ENCODE results near the gene MUS81. TPM values are rescaled to one million over a fixed set of nuclear protein-coding genes. Genes with fewer than 3 reads are reported as not detected.

The MUS81 gene
- total RNA-seq, 2 donors from 2014 or later = 64.3 to 68.6 TPM

DNA sequence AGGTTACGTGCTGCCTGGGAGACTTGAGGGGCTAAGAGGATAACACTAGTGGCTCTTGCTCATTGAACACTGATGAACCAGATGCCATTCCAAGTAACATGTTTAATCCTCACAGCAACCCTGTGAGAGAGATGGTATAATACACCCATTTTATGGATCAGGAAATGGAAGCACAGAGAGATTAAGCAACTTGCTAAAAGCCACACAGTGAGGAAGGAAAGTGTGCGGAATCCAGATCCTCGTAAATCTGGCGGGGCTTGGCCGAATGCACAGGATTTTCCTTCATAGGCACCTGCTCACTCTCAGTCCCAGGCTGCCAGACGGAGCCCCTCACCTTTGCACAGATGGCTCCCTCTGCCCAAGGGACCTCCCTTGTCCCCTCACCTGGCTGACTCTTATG is 47.6 kb downstream of the MUS81 start:
- H3K27ac ChIP-seq = no peak overlapping the region
- H3K4me3 ChIP-seq = no peak overlapping the region
- no peak for TF ChIP-seq POLR2A (IDR thresholded peaks at IDR 0.05)
- TF ChIP-seq POLR2AphosphoS5 (IDR thresholded peaks at IDR 0.05) = no peak
- TF ChIP-seq, protein P1, sequence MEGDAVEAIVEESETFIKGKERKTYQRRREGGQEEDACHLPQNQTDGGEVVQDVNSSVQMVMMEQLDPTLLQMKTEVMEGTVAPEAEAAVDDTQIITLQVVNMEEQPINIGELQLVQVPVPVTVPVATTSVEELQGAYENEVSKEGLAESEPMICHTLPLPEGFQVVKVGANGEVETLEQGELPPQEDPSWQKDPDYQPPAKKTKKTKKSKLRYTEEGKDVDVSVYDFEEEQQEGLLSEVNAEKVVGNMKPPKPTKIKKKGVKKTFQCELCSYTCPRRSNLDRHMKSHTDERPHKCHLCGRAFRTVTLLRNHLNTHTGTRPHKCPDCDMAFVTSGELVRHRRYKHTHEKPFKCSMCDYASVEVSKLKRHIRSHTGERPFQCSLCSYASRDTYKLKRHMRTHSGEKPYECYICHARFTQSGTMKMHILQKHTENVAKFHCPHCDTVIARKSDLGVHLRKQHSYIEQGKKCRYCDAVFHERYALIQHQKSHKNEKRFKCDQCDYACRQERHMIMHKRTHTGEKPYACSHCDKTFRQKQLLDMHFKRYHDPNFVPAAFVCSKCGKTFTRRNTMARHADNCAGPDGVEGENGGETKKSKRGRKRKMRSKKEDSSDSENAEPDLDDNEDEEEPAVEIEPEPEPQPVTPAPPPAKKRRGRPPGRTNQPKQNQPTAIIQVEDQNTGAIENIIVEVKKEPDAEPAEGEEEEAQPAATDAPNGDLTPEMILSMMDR (IDR thresholded peaks at IDR 0.05) = no peak
- 57% methylated on average over 6 of the region's 6 CpGs for WGBS
- H3K36me3 ChIP-seq = no peaks in the 10 kb centered on the region
- intact Hi-C loops (cut with DNase I) = no loop called here
- DNase-seq (ENCODE audit: low spot score) = no peak
- H3K4me1 ChIP-seq (replicated peaks) = no peaks in the 10 kb centered on the region
- no peaks in the 10 kb centered on the region for H3K27me3 ChIP-seq (replicated peaks; ENCODE audit: insufficient read depth)
- no peaks in the 10 kb centered on the region for H3K9me3 ChIP-seq

DNA sequence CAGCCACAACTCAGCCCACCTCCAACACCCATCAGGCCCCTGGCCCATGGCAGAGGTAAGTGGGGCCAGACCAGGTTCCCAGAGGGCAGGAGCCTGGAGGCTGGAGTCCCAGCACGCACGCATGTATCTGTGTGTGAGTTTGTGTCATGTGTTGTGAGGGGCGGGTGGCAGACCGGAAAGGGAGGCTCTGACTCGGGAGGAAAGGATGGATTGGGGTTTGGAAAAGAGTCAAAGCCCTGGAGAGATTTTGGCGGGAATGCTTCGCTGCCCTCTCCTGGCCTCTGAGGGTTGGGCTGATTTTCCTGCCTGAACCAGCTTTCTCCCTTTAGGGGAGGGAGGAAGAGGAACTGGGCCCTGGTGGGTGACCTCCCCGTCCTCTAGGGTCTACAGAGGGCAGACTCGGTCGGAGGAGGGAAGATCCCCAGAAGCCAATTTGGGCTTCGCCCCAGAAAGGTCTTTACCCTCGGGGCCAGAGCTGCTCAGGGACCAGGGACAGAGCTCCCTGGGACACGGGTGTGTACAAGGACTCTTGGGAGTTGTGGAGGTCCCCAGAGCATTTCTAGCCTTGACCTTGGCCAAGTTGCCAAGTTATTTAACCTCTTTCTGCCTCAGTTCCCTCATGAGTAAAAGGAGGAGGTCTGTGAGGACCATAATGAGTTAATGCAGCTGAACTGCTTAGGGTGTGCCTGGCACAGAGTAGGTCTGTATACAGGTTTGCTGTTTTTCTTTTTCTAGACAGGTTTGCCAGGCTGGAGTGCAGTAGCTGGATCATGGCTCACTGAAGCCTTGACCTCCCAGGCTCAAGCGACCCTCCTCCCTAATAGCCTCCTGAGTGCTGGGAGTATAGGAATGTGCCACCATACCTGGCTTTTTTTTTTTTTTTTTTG is 51.7 kb downstream of the MUS81 start:
- TF ChIP-seq, protein P1 (IDR thresholded peaks at IDR 0.05) = peak in 1 of 4 experiments; percentile 21
- no peak for TF ChIP-seq POLR2A (IDR thresholded peaks at IDR 0.05)
- DNase-seq (ENCODE audit: low spot score) = no peak
- intact Hi-C loops (cut with DNase I) = loop anchor here (10.0 kb wide), 1 partner anchor 353 kb away; the partner anchor contains the start of gene RAB1B
- H3K27ac ChIP-seq = no peak overlapping the region
- peaks cover 6% of the 10 kb centered on the region for H3K4me1 ChIP-seq (replicated peaks)
- H3K9me3 ChIP-seq = no peaks in the 10 kb centered on the region
- H3K27me3 ChIP-seq (replicated peaks; ENCODE audit: insufficient read depth) = no peaks in the 10 kb centered on the region
- H3K36me3 ChIP-seq = no peaks in the 10 kb centered on the region
- H3K4me3 ChIP-seq = no peak overlapping the region
- WGBS = 18% methylated on average over 14 of the region's 14 CpGs

DNA sequence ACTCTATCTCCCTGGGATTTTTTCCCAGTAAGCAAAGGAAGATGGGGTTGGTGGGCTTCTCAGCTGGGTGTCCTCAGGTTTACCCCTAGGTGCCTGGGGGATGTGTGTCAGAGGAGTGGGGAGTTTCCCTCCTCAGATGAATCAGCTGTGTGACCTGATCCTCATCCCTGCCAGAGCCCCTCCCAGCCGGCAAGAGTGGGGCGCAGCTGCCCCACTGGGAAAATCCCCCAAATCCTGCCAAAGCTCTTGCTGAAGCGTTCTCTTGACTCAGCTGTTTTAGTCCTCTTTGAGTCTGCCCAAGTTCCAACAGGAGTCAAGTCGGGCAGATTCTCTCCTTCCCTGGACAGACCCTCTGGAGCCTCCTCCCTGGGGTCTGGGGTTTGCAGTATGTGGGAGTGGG is 52.6 kb downstream of the MUS81 start:
- no peaks in the 10 kb centered on the region for H3K36me3 ChIP-seq
- no peak overlapping the region for H3K4me3 ChIP-seq
- TF ChIP-seq POLR2AphosphoS5 (IDR thresholded peaks at IDR 0.05) = no peak
- TF ChIP-seq, protein P1 (IDR thresholded peaks at IDR 0.05) = no peak
- no peak for TF ChIP-seq POLR2A (IDR thresholded peaks at IDR 0.05)
- intact Hi-C loops (cut with DNase I) = loop anchor here (10.0 kb wide), 1 partner anchor 352 kb away; the partner anchor contains the start of gene RAB1B
- 43% methylated on average over 4 of the region's 4 CpGs for WGBS
- no peak for DNase-seq (ENCODE audit: low spot score)
- H3K4me1 ChIP-seq (replicated peaks) = peaks cover 15% of the 10 kb centered on the region
- no peak overlapping the region for H3K27ac ChIP-seq
- no peaks in the 10 kb centered on the region for H3K9me3 ChIP-seq
- H3K27me3 ChIP-seq (replicated peaks; ENCODE audit: insufficient read depth) = no peaks in the 10 kb centered on the region

DNA sequence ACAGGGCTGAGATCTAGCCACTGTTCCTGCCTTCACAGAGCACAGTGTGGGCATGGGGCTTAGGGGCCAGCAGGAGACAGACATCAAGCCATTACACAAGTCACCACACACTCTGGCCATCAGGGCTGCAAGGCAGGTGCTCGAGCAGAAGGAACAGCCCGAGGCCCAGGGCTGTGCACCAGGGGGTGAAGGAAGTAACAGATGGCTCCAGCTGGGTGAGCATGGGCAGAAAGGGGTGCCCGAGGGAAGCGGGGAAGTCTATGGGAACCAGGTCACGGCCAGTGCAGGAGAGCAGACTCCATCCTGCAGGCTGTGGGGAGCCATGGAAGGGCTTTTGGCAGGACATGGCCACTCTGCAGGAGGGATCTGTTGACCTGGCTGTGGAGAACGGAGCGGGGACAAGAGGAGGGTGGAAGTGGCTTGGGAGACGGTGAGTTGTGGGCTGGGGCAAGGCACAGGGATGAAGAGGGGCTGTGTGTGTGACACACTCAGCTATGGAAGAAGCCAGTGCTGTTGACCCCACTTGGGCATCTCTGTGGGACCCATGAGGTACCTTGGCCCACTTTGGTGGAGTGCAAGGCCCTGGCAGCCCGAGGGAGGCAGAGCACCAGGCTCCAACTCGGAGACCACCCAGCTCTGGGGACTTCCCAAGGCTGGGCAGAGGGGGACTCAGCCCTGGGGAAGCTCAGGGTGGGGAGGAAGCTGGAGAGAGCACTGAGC is 55.0 kb downstream of the MUS81 start:
- TF ChIP-seq POLR2A (IDR thresholded peaks at IDR 0.05) (no peak), POLR2AphosphoS5 (IDR thresholded peaks at IDR 0.05) (no peak)
- TF ChIP-seq, protein P1 (IDR thresholded peaks at IDR 0.05) = no peak
- H3K36me3 ChIP-seq = no peaks in the 10 kb centered on the region
- H3K27ac ChIP-seq = peak overlapping the region; percentile 51 to 75
- intact Hi-C loops (cut with DNase I) = loop anchor here (5.0 to 10.0 kb wide), 2 partner anchors 47 to 350 kb away; partner anchors contain the start of genes RAB1B and SART1
- 52% methylated on average over 10 of the region's 10 CpGs for WGBS
- H3K9me3 ChIP-seq = no peaks in the 10 kb centered on the region
- H3K4me1 ChIP-seq (replicated peaks) = peaks cover 18% of the 10 kb centered on the region
- no peak for DNase-seq (ENCODE audit: low spot score)
- no peak overlapping the region for H3K4me3 ChIP-seq
- H3K27me3 ChIP-seq (replicated peaks; ENCODE audit: insufficient read depth) = no peaks in the 10 kb centered on the region
